Measurements from ENCODE around the gene RPUSD4.

RPUSD4 gene

DNA sequence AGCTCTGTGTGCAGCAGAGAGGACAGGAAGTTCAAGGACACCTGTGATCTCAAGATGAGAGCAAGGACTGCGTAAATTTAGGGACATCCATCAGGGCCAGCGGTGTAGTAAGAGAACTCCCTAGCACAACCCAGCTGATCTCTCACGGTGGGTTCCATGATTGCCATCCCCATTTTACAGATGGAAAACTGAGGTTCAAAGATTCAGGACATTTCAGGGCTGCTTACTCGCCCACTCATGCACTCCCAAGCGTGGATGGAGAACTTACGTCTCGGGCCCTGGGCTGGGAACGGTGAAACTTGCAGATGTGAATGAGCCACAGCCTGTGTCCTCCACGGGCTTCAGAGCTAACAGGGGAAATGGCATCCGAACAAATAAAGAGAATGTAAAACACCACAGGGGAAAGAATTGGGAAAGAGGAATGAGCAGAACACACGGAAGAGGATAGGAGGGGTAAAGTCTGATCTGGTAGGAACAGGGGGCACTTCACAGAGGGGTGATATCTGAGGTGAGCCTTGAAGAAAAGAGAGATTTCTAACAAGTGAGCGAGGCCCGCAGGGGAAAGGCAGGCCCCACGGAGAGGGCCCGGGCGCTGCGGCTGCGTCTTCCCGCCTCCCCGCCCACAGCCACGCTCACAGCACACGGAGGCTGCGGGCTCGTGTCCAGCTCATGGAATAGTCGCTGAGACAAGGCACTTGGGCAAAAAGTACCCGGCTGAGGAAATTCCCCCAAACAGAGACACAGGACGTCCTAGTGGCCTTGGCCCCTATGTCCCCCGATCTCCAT is 55.9 kb downstream of the RPUSD4 start:
- DNase-seq: no peak

GRCh38 chr11:126154691-126155090 is 56.8 kb downstream of the RPUSD4 start:
- no peak for DNase-seq

DNA sequence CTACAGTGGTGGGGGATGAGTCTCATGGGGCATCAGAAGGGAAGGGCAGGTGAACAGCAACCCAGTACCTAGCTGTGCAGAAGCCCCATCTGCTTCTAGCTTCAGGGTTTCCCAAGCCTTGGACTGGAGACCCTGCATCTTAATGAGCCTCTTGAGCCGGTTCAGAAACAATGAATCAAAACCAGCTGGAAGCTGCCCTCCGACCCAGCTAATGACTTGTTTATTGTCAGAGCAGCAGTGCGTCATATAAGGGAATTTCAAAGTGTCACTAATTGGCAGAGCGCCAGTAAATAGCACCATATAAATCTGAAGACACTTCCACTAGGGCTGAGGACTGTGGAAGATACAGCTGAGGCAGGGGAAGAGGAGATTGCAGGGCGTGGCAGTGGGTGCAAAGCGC is 57.5 kb downstream of the RPUSD4 start:
- peak; percentile 59 for DNase-seq

- DNase-seq: no peak
Observed at GRCh38 chr11:126153006-126153405, 58.4 kb downstream of the RPUSD4 start.

- no peak for DNase-seq
Observed at GRCh38 chr11:126152586-126152985, 58.9 kb downstream of the RPUSD4 start.

- DNase-seq: no peak
Observed at GRCh38 chr11:126152152-126152551, 59.3 kb downstream of the RPUSD4 start.

All from NCI-H1105 treated with DMSO at 0.1 percent for 48 hours (cell line).